ENCODE measurements around the gene POC1A. TPM values are rescaled to one million over a fixed set of nuclear protein-coding genes. Genes with fewer than 3 reads are reported as not detected.
A peak's percentile ranks its signal among the peaks of the same experiment; 100 is the strongest.

Gene POC1A
- total RNA-seq (2013; cell fraction: nucleolus; rRNA removed) = 10.8 and 12.3 TPM in 2 replicates
- 29.8 and 30.0 TPM in 2 replicates for total RNA-seq (2014; rRNA removed)
- 14.6 and 15.6 TPM in 2 replicates for total RNA-seq (2014; rRNA removed; fragmentation: Illumina TruSeq; extraction: Trizol)
- total RNA-seq (2021) = 22.9 and 23.4 TPM in 2 replicates
- polyA plus RNA-seq (2011; ENCODE audit: low read depth) = 7.9 TPM
- 13.6 and 19.7 TPM in 2 replicates for polyA plus RNA-seq (2011; rRNA removed)
- 25.1 and 32.3 TPM in 2 replicates for polyA plus RNA-seq (2011; cell fraction: cytosol; rRNA removed)
- polyA plus RNA-seq (2011; cell fraction: nucleus; rRNA removed) = 34.4 and 38.8 TPM in 2 replicates
- polyA plus RNA-seq (2012) = 10.5 and 12.0 TPM in 2 replicates
- polyA plus RNA-seq (2014; fragmentation: Illumina TruSeq; extraction: Trizol) = 16.4 and 24.1 TPM in 2 replicates
- polyA plus RNA-seq (2014; fragmentation: Nextera tagmentation; extraction: Ambion mirVana) = 10 to 100 TPM in 1 of 2 experiments, 1 to 10 TPM in 1; 8.5 to 13.0 TPM
- 26.5 and 27.2 TPM in 2 replicates for polyA plus RNA-seq (2014; rRNA removed)
- polyA plus RNA-seq (2016; fragmentation: Nextera tagmentation; extraction: Ambion mirVana) = 10 to 100 TPM; 42.3 to 49.8 TPM
- 26.1 and 31.7 TPM in 2 replicates for polyA minus RNA-seq (2011; rRNA and poly(A)+ RNA removed)
- polyA minus RNA-seq (2011; cell fraction: cytosol; rRNA and poly(A)+ RNA removed) = 6.1 and 8.1 TPM in 2 replicates
- polyA minus RNA-seq (2011; cell fraction: nucleus; rRNA and poly(A)+ RNA removed) = 14.5 and 19.8 TPM in 2 replicates
- Bru-seq, nascent RNA = percentile 55 among the genes with signal in this experiment
- BruChase-seq, experiment 1, labeled RNA remaining after a 6-hour chase = percentile 55 among the genes with signal in this experiment
- percentile 57 among the genes with signal in this experiment for BruChase-seq, experiment 2, labeled RNA remaining after a 2-hour chase
- long read RNA-seq, experiment 1, transcript POC1A-201 (11 exons, 1,898 nt) = major isoform, 17 of 37 reads
- long read RNA-seq, experiment 1, transcript POC1A-202 (10 exons, 1,999 nt) = minor isoform, 9 of 37 reads
- long read RNA-seq, experiment 1, partial matches to known transcripts = 2 of 37 reads
- long read RNA-seq, experiment 1, other reads (novel, unspliced or antisense) = 7 of 37 reads
- long read RNA-seq, experiment 2, transcript POC1A-202 (10 exons, 1,999 nt) = minor isoform, 51 of 167 reads
- long read RNA-seq, experiment 2, transcript POC1A-203 (11 exons, 1,760 nt) = minor isoform, 6 of 167 reads
- long read RNA-seq, experiment 2, transcript POC1A-201 (11 exons, 1,898 nt) = major isoform, 91 of 167 reads
- long read RNA-seq, experiment 2, partial matches to known transcripts = 5 of 167 reads
- long read RNA-seq, experiment 2, other reads (novel, unspliced or antisense) = 14 of 167 reads

DNA sequence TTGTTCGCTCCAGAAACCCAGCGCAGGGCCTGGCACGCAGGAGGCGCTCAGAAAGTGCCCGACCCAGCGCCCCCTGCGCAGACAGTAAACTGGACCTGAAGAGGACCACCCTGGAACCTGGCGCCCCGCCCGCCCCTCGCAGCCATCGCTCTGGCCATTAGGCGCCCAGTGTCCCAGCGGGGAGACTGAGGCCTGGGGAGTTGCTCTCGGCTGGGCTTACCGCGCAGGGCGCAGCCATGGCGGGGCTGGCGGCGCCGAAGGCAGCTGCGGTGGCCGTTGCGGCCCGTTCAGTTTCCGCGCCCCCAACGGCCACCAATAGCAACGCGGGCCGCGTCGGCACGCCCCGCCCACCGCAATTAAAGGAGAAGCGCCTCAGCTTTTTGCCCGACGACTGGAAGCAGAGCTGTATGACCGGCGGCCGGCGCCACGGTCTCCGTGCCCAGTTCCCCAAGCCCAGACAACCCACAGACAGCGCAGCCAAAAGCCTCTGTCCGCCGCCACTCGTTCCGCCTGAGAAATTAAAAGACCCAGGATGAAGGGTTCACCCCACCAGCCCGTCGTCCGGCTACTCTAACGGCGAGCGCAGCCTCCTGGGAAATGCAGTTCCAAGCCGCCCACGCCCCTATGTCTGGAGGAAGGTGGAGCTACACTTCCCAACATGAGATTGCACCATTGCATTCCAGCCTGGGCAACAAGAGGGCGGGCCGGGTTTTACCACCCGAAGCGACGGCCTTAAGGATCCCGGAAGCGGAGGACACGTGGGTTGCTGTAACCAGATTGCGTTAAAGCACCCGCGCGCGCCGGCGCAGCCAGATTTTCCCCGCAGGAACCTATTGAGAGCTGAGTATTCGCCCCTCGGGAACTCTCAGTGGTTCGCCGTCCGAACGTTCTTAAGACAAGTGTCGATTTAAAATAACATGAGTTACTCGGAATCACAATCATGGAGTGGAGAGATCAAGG lies at the start of gene POC1A:
POC1A (minus strand) TSS at position 289 of the 960 bp plus-strand sequence; CDS start at position 238, 51 bp downstream.
- H3K27ac ChIP-seq (ENCODE audit: control insufficient read depth, insufficient read depth) = peak within 1 kb of the TSS; percentile 75
- peak within 1 kb of the TSS; percentile 67 for H3K9ac ChIP-seq (ENCODE audit: control insufficient read depth, insufficient read depth, low read length)
- FAIRE-seq (peak; percentile 98), DNase-seq (ENCODE audit: low read depth, low spot score) (peak; percentile 86), ATAC-seq (peak; percentile 92)
- peaks cover 11% of the 10 kb centered on the region for H3K79me2 ChIP-seq (ENCODE audit: control insufficient read depth, insufficient read depth, low read length)
- ChIA-PET CTCF (interaction anchor here (0.6 to 2.3 kb wide), 15 partner anchors 10 to 213 kb away, joined by 3 to 20 read pairs (median 4); partner anchors contain the start of genes DUSP7 and RRP9), RAD21 (ENCODE audit: unreplicated experiment) (interaction anchor here (0.6 to 1.6 kb wide), 16 partner anchors 9 to 472 kb away, joined by 3 to 13 read pairs (median 4); partner anchors contain the start of genes DUSP7, RRP9 and TLR9), POLR2A (interaction anchor here (0.7 to 2.0 kb wide), 9 partner anchors 33 to 213 kb away, joined by 3 to 8 read pairs (median 4); partner anchors contain the start of genes RPL29, RRP9 and WDR82), SMC1A (ENCODE audit: uncharacterized antibody, unreplicated experiment) (interaction anchor here (0.7 to 1.7 kb wide), 11 partner anchors 10 to 153 kb away, joined by 3 to 10 read pairs (median 4); partner anchors contain the start of gene DUSP7)
- intact Hi-C loops (cut with micrococcal nuclease; ENCODE audit: unreplicated experiment) (loop anchor here (2.0 kb wide), 1 partner anchor 44 kb away; the partner anchor contains the start of gene ALAS1), in situ Hi-C loops (cut with MboI) (no loop called here)
- no peaks in the 10 kb centered on the region for H3K27me3 ChIP-seq (replicated peaks in 1 of 2; ENCODE audit: control insufficient read depth in 2 of 2, insufficient read depth in 2 of 2, low read length in 1 of 2)
- no TSS peak for BruUV-seq (replicated peaks)
- no peaks in the 10 kb centered on the region for H3K9me3 ChIP-seq (replicated peaks; ENCODE audit: control insufficient read depth, insufficient read depth, low read length)
- H3K4me1 ChIP-seq (ENCODE audit: control insufficient read depth, insufficient read depth, low read length) = peaks cover 7% of the 10 kb centered on the region
- peak within 1 kb of the TSS; percentile 95 for H2AFZ ChIP-seq (ENCODE audit: control insufficient read depth, low read depth, low read length)
- H3K4me2 ChIP-seq (ENCODE audit: control insufficient read depth, insufficient read depth) = peak within 1 kb of the TSS; percentile 87
- no peaks in the 10 kb centered on the region for H4K20me1 ChIP-seq (ENCODE audit: control insufficient read depth, insufficient read depth)
- peak within 1 kb of the TSS; percentile 76 for H3K4me3 ChIP-seq
- peaks cover under 1 to 4% of the 10 kb centered on the region in 2 experiments; a peak in 2 of 4 replicates for H3K36me3 ChIP-seq (ENCODE audit: control insufficient read depth in 2 of 2, insufficient read depth in 2 of 2, low read length in 1 of 2)
- 1% methylated on average over 82 of the region's 83 CpGs for WGBS (ENCODE audit: insufficient coverage, insufficient replicate concordance, low lambda C conversion rate, missing lambda C conversion rate)
- TF ChIP-seq NBN (IDR thresholded peaks at IDR 0.05) = peak; percentile 50; the same call in 1 of the 2 replicates
- TF ChIP-seq, protein P1, sequence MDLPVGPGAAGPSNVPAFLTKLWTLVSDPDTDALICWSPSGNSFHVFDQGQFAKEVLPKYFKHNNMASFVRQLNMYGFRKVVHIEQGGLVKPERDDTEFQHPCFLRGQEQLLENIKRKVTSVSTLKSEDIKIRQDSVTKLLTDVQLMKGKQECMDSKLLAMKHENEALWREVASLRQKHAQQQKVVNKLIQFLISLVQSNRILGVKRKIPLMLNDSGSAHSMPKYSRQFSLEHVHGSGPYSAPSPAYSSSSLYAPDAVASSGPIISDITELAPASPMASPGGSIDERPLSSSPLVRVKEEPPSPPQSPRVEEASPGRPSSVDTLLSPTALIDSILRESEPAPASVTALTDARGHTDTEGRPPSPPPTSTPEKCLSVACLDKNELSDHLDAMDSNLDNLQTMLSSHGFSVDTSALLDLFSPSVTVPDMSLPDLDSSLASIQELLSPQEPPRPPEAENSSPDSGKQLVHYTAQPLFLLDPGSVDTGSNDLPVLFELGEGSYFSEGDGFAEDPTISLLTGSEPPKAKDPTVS (IDR thresholded peaks at IDR 0.05; ENCODE audit: low read depth, low read length) = no peak
- TF ChIP-seq, protein P2, sequence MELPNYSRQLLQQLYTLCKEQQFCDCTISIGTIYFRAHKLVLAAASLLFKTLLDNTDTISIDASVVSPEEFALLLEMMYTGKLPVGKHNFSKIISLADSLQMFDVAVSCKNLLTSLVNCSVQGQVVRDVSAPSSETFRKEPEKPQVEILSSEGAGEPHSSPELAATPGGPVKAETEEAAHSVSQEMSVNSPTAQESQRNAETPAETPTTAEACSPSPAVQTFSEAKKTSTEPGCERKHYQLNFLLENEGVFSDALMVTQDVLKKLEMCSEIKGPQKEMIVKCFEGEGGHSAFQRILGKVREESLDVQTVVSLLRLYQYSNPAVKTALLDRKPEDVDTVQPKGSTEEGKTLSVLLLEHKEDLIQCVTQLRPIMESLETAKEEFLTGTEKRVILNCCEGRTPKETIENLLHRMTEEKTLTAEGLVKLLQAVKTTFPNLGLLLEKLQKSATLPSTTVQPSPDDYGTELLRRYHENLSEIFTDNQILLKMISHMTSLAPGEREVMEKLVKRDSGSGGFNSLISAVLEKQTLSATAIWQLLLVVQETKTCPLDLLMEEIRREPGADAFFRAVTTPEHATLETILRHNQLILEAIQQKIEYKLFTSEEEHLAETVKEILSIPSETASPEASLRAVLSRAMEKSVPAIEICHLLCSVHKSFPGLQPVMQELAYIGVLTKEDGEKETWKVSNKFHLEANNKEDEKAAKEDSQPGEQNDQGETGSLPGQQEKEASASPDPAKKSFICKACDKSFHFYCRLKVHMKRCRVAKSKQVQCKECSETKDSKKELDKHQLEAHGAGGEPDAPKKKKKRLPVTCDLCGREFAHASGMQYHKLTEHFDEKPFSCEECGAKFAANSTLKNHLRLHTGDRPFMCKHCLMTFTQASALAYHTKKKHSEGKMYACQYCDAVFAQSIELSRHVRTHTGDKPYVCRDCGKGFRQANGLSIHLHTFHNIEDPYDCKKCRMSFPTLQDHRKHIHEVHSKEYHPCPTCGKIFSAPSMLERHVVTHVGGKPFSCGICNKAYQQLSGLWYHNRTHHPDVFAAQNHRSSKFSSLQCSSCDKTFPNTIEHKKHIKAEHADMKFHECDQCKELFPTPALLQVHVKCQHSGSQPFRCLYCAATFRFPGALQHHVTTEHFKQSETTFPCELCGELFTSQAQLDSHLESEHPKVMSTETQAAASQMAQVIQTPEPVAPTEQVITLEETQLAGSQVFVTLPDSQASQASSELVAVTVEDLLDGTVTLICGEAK (IDR thresholded peaks at IDR 0.05; ENCODE audit: borderline replicate concordance) = peak; percentile 54; the same call in 1 of the 2 replicates
- no peak for TF ChIP-seq CHD4 (IDR thresholded peaks at IDR 0.05)
- TF ChIP-seq, protein P3, sequence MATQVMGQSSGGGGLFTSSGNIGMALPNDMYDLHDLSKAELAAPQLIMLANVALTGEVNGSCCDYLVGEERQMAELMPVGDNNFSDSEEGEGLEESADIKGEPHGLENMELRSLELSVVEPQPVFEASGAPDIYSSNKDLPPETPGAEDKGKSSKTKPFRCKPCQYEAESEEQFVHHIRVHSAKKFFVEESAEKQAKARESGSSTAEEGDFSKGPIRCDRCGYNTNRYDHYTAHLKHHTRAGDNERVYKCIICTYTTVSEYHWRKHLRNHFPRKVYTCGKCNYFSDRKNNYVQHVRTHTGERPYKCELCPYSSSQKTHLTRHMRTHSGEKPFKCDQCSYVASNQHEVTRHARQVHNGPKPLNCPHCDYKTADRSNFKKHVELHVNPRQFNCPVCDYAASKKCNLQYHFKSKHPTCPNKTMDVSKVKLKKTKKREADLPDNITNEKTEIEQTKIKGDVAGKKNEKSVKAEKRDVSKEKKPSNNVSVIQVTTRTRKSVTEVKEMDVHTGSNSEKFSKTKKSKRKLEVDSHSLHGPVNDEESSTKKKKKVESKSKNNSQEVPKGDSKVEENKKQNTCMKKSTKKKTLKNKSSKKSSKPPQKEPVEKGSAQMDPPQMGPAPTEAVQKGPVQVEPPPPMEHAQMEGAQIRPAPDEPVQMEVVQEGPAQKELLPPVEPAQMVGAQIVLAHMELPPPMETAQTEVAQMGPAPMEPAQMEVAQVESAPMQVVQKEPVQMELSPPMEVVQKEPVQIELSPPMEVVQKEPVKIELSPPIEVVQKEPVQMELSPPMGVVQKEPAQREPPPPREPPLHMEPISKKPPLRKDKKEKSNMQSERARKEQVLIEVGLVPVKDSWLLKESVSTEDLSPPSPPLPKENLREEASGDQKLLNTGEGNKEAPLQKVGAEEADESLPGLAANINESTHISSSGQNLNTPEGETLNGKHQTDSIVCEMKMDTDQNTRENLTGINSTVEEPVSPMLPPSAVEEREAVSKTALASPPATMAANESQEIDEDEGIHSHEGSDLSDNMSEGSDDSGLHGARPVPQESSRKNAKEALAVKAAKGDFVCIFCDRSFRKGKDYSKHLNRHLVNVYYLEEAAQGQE (IDR thresholded peaks at IDR 0.05; ENCODE audit: low read depth, low read length) = no peak

Data from GM12878 (cell line).